ENCODE results near the gene ENTREP3.

The ENTREP3 gene

DNA sequence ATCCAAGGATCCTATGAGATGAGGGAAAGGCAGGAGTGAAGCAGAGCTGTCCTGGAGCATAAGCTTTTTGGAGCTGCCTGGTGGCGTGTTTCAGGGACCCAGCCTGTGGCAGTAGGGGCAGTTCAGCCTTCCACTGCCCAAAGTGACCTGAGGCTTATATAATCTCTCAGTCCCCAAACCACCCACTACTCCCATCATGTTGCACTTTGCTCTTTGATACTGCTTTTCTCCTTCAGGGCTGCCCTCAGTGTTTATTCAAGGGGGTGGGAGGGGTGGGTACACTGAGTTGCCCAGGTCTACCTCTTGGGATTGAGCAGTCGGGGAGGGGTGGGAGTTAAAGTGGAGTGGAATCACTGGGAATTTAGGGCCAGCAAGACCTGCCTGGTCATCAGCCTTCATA, 31.3 kb upstream of the ENTREP3 start:
- DNase-seq (ENCODE audit: low read depth) = no peak
- no peak overlapping the region for H3K4me3 ChIP-seq (replicated peaks; ENCODE audit: low read depth, low read length)
- TF ChIP-seq, protein P1, sequence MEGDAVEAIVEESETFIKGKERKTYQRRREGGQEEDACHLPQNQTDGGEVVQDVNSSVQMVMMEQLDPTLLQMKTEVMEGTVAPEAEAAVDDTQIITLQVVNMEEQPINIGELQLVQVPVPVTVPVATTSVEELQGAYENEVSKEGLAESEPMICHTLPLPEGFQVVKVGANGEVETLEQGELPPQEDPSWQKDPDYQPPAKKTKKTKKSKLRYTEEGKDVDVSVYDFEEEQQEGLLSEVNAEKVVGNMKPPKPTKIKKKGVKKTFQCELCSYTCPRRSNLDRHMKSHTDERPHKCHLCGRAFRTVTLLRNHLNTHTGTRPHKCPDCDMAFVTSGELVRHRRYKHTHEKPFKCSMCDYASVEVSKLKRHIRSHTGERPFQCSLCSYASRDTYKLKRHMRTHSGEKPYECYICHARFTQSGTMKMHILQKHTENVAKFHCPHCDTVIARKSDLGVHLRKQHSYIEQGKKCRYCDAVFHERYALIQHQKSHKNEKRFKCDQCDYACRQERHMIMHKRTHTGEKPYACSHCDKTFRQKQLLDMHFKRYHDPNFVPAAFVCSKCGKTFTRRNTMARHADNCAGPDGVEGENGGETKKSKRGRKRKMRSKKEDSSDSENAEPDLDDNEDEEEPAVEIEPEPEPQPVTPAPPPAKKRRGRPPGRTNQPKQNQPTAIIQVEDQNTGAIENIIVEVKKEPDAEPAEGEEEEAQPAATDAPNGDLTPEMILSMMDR (IDR thresholded peaks at IDR 0.05; ENCODE audit: low read length, missing control alignments) = no peak

DNA sequence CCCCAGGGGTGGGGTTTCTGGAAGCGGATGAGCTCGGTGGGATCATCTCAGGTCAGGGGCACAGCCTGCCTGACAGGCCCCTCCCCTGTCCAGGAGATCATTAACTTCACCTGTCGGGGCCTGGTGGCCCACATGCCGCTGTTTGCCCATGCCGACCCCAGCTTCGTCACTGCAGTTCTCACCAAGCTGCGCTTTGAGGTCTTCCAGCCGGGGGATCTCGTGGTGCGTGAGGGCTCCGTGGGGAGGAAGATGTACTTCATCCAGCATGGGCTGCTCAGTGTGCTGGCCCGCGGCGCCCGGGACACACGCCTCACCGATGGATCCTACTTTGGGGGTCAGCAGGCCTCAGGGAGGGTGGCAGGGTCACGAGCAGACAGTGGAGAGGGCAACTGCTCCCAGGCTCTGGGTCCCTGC, 30.4 kb upstream of the ENTREP3 start:
- TF ChIP-seq, protein P1 (IDR thresholded peaks at IDR 0.05; ENCODE audit: low read length, missing control alignments) = no peak
- no peak for DNase-seq (ENCODE audit: low read depth)
- H3K4me3 ChIP-seq (replicated peaks; ENCODE audit: low read depth, low read length) = no peak overlapping the region

DNA sequence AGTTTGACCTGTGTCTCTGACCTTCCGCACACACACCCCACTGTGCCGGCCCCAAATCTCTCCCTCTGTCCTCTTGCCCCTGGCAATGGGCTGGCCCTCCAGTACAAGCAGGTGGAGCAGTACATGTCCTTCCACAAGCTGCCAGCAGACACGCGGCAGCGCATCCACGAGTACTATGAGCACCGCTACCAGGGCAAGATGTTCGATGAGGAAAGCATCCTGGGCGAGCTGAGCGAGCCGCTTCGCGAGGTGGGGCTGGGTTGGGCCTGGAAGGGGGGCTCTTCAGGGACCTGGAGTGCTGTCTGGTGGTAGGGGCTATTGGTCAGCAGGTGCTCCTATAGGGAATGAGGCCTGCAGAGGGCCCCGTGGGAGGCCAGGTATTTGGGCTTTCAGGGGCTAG, 29.8 kb upstream of the ENTREP3 start:
- DNase-seq (ENCODE audit: low read depth) = no peak
- no peak overlapping the region for H3K4me3 ChIP-seq (replicated peaks; ENCODE audit: low read depth, low read length)
- TF ChIP-seq, protein P1 (IDR thresholded peaks at IDR 0.05; ENCODE audit: low read length, missing control alignments) = no peak

DNA sequence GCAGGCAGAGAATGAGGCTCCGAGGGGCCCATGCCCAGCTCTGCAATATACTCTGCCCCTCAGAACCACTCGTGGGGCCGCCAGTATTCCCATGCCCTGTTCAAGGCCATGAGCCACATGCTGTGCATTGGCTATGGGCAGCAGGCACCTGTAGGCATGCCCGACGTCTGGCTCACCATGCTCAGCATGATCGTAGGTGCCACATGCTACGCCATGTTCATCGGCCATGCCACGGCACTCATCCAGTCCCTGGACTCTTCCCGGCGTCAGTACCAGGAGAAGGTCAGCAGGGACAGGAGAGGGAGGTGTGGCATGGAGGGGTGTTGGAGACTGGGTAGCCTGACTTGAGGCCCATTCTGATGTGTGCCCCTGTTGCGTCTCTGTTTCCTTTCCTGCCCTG, 29.2 kb upstream of the ENTREP3 start:
- no peak for DNase-seq (ENCODE audit: low read depth)
- H3K4me3 ChIP-seq (replicated peaks; ENCODE audit: low read depth, low read length) = no peak overlapping the region
- TF ChIP-seq, protein P1 (IDR thresholded peaks at IDR 0.05; ENCODE audit: low read length, missing control alignments) = no peak

DNA sequence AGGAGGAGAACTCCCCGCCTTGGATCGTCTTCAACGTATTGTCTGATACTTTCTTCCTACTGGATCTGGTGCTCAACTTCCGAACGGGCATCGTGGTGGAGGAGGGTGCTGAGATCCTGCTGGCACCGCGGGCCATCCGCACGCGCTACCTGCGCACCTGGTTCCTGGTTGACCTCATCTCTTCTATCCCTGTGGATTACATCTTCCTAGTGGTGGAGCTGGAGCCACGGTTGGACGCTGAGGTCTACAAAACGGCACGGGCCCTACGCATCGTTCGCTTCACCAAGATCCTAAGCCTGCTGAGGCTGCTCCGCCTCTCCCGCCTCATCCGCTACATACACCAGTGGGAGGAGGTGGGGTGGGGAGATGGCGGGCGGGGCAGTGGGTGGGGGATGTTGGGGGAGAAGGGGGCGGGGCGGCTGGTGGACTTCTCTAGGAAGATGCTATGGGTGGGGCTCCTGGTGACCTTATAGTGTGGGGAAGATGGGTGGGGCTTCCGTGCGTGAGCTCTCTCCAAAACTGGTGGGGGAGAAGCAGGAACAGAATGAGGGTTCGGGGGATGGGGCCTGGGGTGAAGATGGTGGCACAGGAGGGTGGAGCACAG, 27.3 kb upstream of the ENTREP3 start:
- TF ChIP-seq, protein P1 (IDR thresholded peaks at IDR 0.05; ENCODE audit: low read length, missing control alignments) = no peak
- no peak overlapping the region for H3K4me3 ChIP-seq (replicated peaks; ENCODE audit: low read depth, low read length)
- no peak for DNase-seq (ENCODE audit: low read depth)

DNA sequence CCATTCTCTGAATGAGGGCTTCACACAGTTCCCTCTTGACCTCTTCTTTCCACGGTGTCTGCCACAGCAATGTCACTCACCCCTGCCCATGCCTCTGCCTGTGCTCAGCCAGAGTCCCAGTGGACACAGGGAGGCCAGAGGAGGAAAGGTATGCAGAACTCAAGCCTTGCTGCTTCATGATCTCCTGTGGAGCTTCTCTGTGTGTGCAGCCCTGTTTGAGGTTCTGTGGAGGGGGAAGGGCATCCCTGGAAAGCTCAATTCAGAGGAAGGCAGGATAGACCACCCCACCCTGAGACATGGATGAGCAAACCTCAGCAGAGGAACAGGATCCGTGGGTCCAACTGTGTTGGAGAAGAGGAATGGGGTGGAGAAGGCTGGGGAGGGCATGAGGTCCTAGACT, 24.0 kb upstream of the ENTREP3 start:
- no peak for DNase-seq (ENCODE audit: low read depth)
- H3K4me3 ChIP-seq (replicated peaks; ENCODE audit: low read depth, low read length) = no peak overlapping the region
- TF ChIP-seq, protein P1 (IDR thresholded peaks at IDR 0.05; ENCODE audit: low read length, missing control alignments) = no peak

DNA sequence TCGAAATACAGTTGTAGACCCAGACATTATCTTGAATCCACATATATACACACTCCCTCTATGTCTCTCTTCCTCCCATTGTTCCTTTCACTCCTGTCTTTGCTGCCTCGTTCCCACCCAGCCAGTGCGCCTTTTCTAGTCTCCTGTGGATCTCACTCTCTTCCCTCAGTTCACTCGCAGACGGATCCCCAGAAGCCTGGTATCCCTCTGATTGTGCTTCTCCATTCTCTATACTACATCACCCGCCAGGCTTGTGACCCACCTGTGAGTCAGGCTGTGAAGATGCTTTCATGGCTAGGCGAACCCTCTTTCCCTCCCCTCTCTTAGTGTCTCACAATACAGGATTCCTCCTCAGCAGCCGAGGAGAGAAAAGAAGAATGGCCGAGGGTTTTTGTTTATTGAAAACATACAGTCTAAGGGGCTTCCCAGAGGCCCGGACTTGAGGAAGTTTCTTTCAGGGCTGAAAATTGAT, 23.4 kb upstream of the ENTREP3 start:
- H3K4me3 ChIP-seq (replicated peaks; ENCODE audit: low read depth, low read length) = no peak overlapping the region
- TF ChIP-seq, protein P1 (IDR thresholded peaks at IDR 0.05; ENCODE audit: low read length, missing control alignments) = no peak
- DNase-seq (ENCODE audit: low read depth) = no peak
